Lower lobe of right lung (tissue), 2 donors: Measurements from ENCODE around the gene HYAL3. TPM values are rescaled to one million over a fixed set of nuclear protein-coding genes. Genes with fewer than 3 reads are reported as not detected.

ENCODE experiments used
- ATAC-seq, 2 donors: fragments of 200-7000 bp; cut with Tn5 transposase; one replicate each; pipeline ENCODE4 v1.9.1; 2020 to 2022; ENCODE audit warnings: mild to moderate bottlenecking in 2 of 2, moderate library complexity in 2 of 2
- DNase-seq: peaks from one replicate; pipeline ENCODE4 v3.0.0-alpha.2; 2020
- H3K27ac ChIP-seq: fragments of 200-600 bp; one replicate; pipeline ENCODE4 v1.8.0; 2022
- H3K27me3 ChIP-seq: fragments of 200-600 bp; one replicate; pipeline ENCODE4 v1.8.0; 2022; ENCODE audit warnings: low read depth
- H3K36me3 ChIP-seq: fragments of 200-600 bp; one replicate; pipeline ENCODE4 v1.8.0; 2022; ENCODE audit warnings: mild to moderate bottlenecking
- H3K4me1 ChIP-seq: fragments of 200-600 bp; one replicate; pipeline ENCODE4 v1.8.0; 2022
- H3K4me3 ChIP-seq: fragments of 200-600 bp; one replicate; pipeline ENCODE4 v1.8.0; 2022; ENCODE audit warnings: mild to moderate bottlenecking
- H3K9me3 ChIP-seq: fragments of 200-600 bp; one replicate; pipeline ENCODE4 v1.8.0; 2022
- CTCF ChIP-seq: fragments of 200-600 bp; IDR thresholded peaks from one replicate; pipeline ENCODE4 v1.8.0; 2022; ENCODE audit warnings: antibody characterized with exemption, mild to moderate bottlenecking
- intact Hi-C: fragments of 100-400 bp; cut with DNase I; formaldehyde crosslinking; loops from one replicate; pipeline ENCODE4 v1.11.0; 2022
- long read RNA-seq: library from polyadenylated mRNA; unstranded; transcript quantifications from one replicate; pipeline ENCODE4 v2.0.0, GENCODE V29; 2021
- total RNA-seq: library from RNA; stranded (reverse); fragmentation: NEBNext Ultra II Directional; extraction: Animal tissue kit (Norgen Biotek cat#: 25700); gene quantifications from one replicate; pipeline ENCODE4 v1.2.1, GENCODE V29; 2021
- donor health status: DM: no; HTN: yes; CAD: no; lungs with severe emphysema.

Gene HYAL3
- total RNA-seq = 4.0 TPM
- long read RNA-seq, partial matches to known transcripts = 1 of 4 reads
- long read RNA-seq, other reads (novel, unspliced or antisense) = 1 of 4 reads

- H3K27me3 ChIP-seq = no peaks in the 10 kb centered on the region
- no peaks in the 10 kb centered on the region for H3K36me3 ChIP-seq
- peaks cover 55% of the 10 kb centered on the region for H3K4me1 ChIP-seq
- H3K9me3 ChIP-seq = no peaks in the 10 kb centered on the region
- peak; percentile 49 for TF ChIP-seq CTCF
- H3K27ac ChIP-seq = peak within 1 kb of the TSS; percentile 88
- peak within 1 kb of the TSS; percentile 75 for H3K4me3 ChIP-seq
- DNase-seq = peak; percentile 99
- ATAC-seq = peak; percentile 90 to 94
- intact Hi-C loops = no loop called here
These were observed at the start of gene HYAL3, which contains the start of gene NAA80 for GRCh38 chr3:50298836-50299637. TSS of gene HYAL3 (minus strand) at chr3:50299405. CDS start at chr3:50295602, 3,803 bp downstream. TSS of gene NAA80 (minus strand) at chr3:50299405. CDS start at chr3:50297463, 1,942 bp downstream.

- peaks cover 52% of the 10 kb centered on the region for H3K4me1 ChIP-seq
- no peak overlapping the region for H3K27ac ChIP-seq
- H3K36me3 ChIP-seq = peaks cover 16% of the 10 kb centered on the region
- intact Hi-C loops = no loop called here
- no peaks in the 10 kb centered on the region for H3K9me3 ChIP-seq
- peak; percentile 57 for TF ChIP-seq CTCF
- ATAC-seq = peak; percentile 2 to 4
- H3K27me3 ChIP-seq = no peaks in the 10 kb centered on the region
- DNase-seq = peak; percentile 78
- H3K4me3 ChIP-seq = no peak overlapping the region
These were observed 48.1 kb upstream of the HYAL3 start for GRCh38 chr3:50347187-50347813.

- no peaks in the 10 kb centered on the region for H3K27me3 ChIP-seq
- DNase-seq (peak; percentile 84), ATAC-seq (peak; percentile 41 to 55)
- TF ChIP-seq CTCF = no peak
- peak within 1 kb of the TSS; percentile 49 for H3K4me3 ChIP-seq
- H3K9me3 ChIP-seq = no peaks in the 10 kb centered on the region
- intact Hi-C loops = no loop called here
- H3K4me1 ChIP-seq = peaks cover 51% of the 10 kb centered on the region
- peak within 1 kb of the TSS; percentile 59 for H3K27ac ChIP-seq
- peaks cover 16% of the 10 kb centered on the region for H3K36me3 ChIP-seq
These were observed 46.5 kb upstream of the HYAL3 start, which contains the start of gene ZMYND10 for GRCh38 chr3:50345586-50346234. TSS of gene ZMYND10 (minus strand) at chr3:50345732. CDS start at chr3:50345579, 153 bp downstream.

GRCh38 chr3:50345008-50345407, 45.8 kb upstream of the HYAL3 start:
- Histone ChIP-seq H3K9me3 (no peaks in the 10 kb centered on the region), H3K4me1 (peaks cover 53% of the 10 kb centered on the region), H3K36me3 (peaks cover 16% of the 10 kb centered on the region), H3K27me3 (no peaks in the 10 kb centered on the region), H3K4me3 (peak overlapping the region; percentile 49), H3K27ac (no peak overlapping the region)
- intact Hi-C loops = no loop called here
- TF ChIP-seq CTCF = no peak
- no peak for DNase-seq
- ATAC-seq = no peak
